ENCODE data around the gene TOMM20. TPM values are rescaled to one million over a fixed set of nuclear protein-coding genes. Genes with fewer than 3 reads are reported as not detected.

Gene TOMM20
- total RNA-seq, 2 experiments from 2014 or later, result 72.2 to 81.7 TPM

DNA sequence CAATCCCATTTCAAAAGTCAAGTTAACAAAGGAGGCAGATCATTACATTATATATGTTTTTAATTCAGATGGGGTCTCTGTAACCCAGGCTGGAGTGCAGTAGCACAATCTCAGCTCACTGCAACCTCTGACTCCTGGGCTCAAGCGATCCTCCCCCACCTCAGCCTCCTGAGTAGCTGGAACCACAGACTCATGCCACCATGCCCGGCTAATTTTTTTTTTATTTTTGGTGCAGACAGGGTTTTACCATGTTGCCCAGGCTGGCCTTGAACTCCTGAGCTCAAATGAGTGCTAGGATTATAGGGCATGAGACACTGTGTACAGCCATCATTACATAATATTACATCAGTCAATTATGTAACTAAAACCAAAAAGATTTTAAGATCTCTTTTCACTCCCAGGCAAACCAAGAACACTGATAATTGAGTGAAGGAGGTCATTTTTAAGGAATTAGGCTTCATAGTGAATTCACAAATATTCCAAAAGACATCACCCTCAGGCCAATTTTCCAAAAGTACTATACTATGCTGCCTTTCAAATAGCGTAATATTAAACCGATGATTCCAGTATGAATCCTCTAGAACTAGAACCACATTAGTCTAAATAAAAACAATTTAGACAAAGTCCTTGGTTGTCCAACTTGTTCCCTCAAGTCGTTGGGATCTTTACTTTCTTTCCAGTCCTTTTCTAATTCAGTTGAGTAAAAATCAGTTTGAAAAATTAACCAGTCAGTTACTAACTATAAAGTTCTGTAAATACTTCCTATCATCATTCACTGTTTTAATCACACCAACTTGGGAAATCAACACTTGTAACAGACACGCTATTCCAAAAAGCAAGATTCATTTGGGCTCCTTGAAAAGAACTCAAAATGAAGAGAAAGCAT, 16.1 kb downstream of the TOMM20 start:
- Mint-ChIP-seq H3K27me3 (ENCODE audit: low read depth) (no peaks in the 10 kb centered on the region), H3K4me3 (no peak overlapping the region), H3K27ac (no peak overlapping the region), H3K36me3 (ENCODE audit: low read depth) (peaks cover 70% of the 10 kb centered on the region), H3K9me3 (ENCODE audit: insufficient read depth) (no peaks in the 10 kb centered on the region), H3K4me1 (ENCODE audit: low read depth) (no peaks in the 10 kb centered on the region)
- POLR2A ChIA-PET, result interaction anchor here (0.8 kb wide), 1 partner anchor 48 kb away, joined by 3 read pairs; the partner anchor contains the start of gene RBM34
- no peak for ATAC-seq
- CTCF ChIA-PET, result interaction anchor here (1.5 kb wide), 1 partner anchor 10 kb away, joined by 3 read pairs; no protein-coding TSS in a partner anchor
- no peak for DNase-seq

DNA sequence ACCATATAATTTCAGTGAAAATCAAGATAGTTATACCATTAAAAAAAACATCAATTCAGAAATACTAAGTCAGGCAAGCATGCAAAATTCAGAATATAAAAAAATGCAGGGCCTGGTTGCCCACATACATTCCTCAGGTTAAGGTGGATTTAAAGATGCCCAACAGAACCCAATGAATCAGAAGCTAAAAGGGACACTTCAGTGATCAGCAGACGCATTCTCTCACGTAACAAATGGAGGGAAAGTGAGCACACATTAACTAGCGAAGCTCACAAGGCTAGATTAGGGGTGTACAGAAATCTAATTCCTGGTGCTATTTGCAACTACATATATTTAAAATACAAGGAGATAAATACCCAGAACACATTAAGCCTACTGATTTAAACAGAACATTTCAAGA, 17.5 kb downstream of the TOMM20 start:
- H3K27ac Mint-ChIP-seq, result no peak overlapping the region

DNA sequence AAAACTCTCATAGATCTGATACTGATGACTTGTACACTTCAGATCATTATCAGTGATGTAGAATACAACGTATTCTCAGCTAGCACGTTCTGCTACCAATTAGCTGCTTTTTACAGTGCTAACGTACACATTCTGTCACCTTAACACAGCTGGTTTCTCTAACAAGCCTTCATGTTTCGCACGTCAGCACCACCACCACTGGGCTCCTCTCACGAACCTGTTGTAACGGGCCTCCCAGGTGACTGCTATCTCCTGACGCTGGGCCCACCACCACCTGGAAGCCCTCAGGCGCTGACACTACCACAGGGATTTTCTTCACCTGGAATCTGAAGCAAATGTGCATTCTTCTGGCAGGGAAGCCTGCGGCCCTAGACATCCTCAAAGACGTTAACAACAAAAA, 19.8 kb downstream of the TOMM20 start:
- no peak for ATAC-seq
- Mint-ChIP-seq H3K27ac (no peak overlapping the region), H3K9me3 (ENCODE audit: insufficient read depth) (no peaks in the 10 kb centered on the region), H3K4me1 (ENCODE audit: low read depth) (peaks cover 20% of the 10 kb centered on the region), H3K4me3 (no peak overlapping the region), H3K36me3 (ENCODE audit: low read depth) (peaks cover 62% of the 10 kb centered on the region), H3K27me3 (ENCODE audit: low read depth) (no peaks in the 10 kb centered on the region)
- no peak for DNase-seq
- ChIA-PET CTCF (interaction anchor here (0.7 to 5.0 kb wide), 6 partner anchors 11 to 631 kb away, joined by 3 to 33 read pairs (median 6); no protein-coding TSS in a partner anchor), POLR2A (no interaction called here)

More for the DNA sequence above, 17.5 kb downstream of the TOMM20 start:
- ChIA-PET CTCF (no interaction called here), POLR2A (no interaction called here)
- no peaks in the 10 kb centered on the region for H3K9me3 Mint-ChIP-seq (ENCODE audit: insufficient read depth)
- DNase-seq, result no peak
- H3K27me3 Mint-ChIP-seq (ENCODE audit: low read depth), result no peaks in the 10 kb centered on the region
- peaks cover 5% of the 10 kb centered on the region for H3K4me1 Mint-ChIP-seq (ENCODE audit: low read depth)
- no peak for ATAC-seq
- no peak overlapping the region for H3K4me3 Mint-ChIP-seq
- peaks cover 76% of the 10 kb centered on the region for H3K36me3 Mint-ChIP-seq (ENCODE audit: low read depth)

GRCh38 chr1:235108185-235108593, 20.4 kb downstream of the TOMM20 start:
- no peak overlapping the region for H3K27ac Mint-ChIP-seq
- peaks cover 57% of the 10 kb centered on the region for H3K36me3 Mint-ChIP-seq (ENCODE audit: low read depth)
- H3K27me3 Mint-ChIP-seq (ENCODE audit: low read depth), result no peaks in the 10 kb centered on the region
- peaks cover 26% of the 10 kb centered on the region for H3K4me1 Mint-ChIP-seq (ENCODE audit: low read depth)
- ChIA-PET POLR2A (no interaction called here), CTCF (interaction anchor here (0.7 to 5.0 kb wide), 9 partner anchors 9 to 630 kb away, joined by 3 to 33 read pairs (median 4); partner anchors contain the start of gene RBM34)
- no peaks in the 10 kb centered on the region for H3K9me3 Mint-ChIP-seq (ENCODE audit: insufficient read depth)
- no peak overlapping the region for H3K4me3 Mint-ChIP-seq
- ATAC-seq, result no peak
- DNase-seq, result no peak

- Mint-ChIP-seq H3K9me3 (ENCODE audit: insufficient read depth) (no peaks in the 10 kb centered on the region), H3K4me1 (ENCODE audit: low read depth) (peaks cover 32% of the 10 kb centered on the region), H3K27me3 (ENCODE audit: low read depth) (no peaks in the 10 kb centered on the region), H3K36me3 (ENCODE audit: low read depth) (peaks cover 51% of the 10 kb centered on the region), H3K4me3 (no peak overlapping the region), H3K27ac (peak overlapping the region; percentile 36)
- ChIA-PET POLR2A (no interaction called here), CTCF (interaction anchor here (0.7 to 5.0 kb wide), 8 partner anchors 10 to 630 kb away, joined by 3 to 33 read pairs (median 6); partner anchors contain the start of gene RBM34)
- DNase-seq (no peak), ATAC-seq (no peak)
Measured at GRCh38 chr1:235107368-235108184, 21.1 kb downstream of the TOMM20 start.

GRCh38 chr1:235106457-235106856, 22.2 kb downstream of the TOMM20 start:
- CTCF ChIA-PET, result interaction anchor here (1.0 to 5.0 kb wide), 7 partner anchors 11 to 620 kb away, joined by 3 to 33 read pairs (median 10); no protein-coding TSS in a partner anchor
- Mint-ChIP-seq H3K27ac (peak overlapping the region; percentile 31), H3K27me3 (ENCODE audit: low read depth) (no peaks in the 10 kb centered on the region), H3K9me3 (ENCODE audit: insufficient read depth) (no peaks in the 10 kb centered on the region), H3K4me1 (ENCODE audit: low read depth) (peaks cover 41% of the 10 kb centered on the region), H3K36me3 (ENCODE audit: low read depth) (peaks cover 48% of the 10 kb centered on the region), H3K4me3 (no peak overlapping the region)
- ATAC-seq, result no peak
- POLR2A ChIA-PET, result no interaction called here
- no peak for DNase-seq

- ChIA-PET CTCF (interaction anchor here (0.6 to 5.0 kb wide), 37 partner anchors 9 to 625 kb away, joined by 3 to 33 read pairs (median 4); partner anchors contain the start of genes B3GALNT2, RBM34 and TOMM20), POLR2A (interaction anchor here (0.9 to 1.6 kb wide), 2 partner anchors 23 to 55 kb away, joined by 3 to 7 read pairs; partner anchors contain the start of genes RBM34 and TOMM20)
- peak overlapping the region; percentile 79 for H3K27ac Mint-ChIP-seq
- H3K27me3 Mint-ChIP-seq (ENCODE audit: low read depth), result no peaks in the 10 kb centered on the region
- peak; percentile 32 for ATAC-seq
- peaks cover 37% of the 10 kb centered on the region for H3K36me3 Mint-ChIP-seq (ENCODE audit: low read depth)
- peak overlapping the region; percentile 66 for H3K4me3 Mint-ChIP-seq
- H3K4me1 Mint-ChIP-seq (ENCODE audit: low read depth), result peaks cover 46% of the 10 kb centered on the region
- H3K9me3 Mint-ChIP-seq (ENCODE audit: insufficient read depth), result no peaks in the 10 kb centered on the region
- DNase-seq, result peak; percentile 46
Measured at GRCh38 chr1:235105051-235106043, 23.3 kb downstream of the TOMM20 start.

GRCh38 chr1:235102993-235103411, 25.6 kb downstream of the TOMM20 start:
- Mint-ChIP-seq H3K36me3 (ENCODE audit: low read depth) (peaks cover 15% of the 10 kb centered on the region), H3K9me3 (ENCODE audit: insufficient read depth) (no peaks in the 10 kb centered on the region), H3K4me1 (ENCODE audit: low read depth) (peaks cover 46% of the 10 kb centered on the region), H3K27ac (peak overlapping the region; percentile 63), H3K4me3 (peak overlapping the region; percentile 50), H3K27me3 (ENCODE audit: low read depth) (no peaks in the 10 kb centered on the region)
- ATAC-seq (peak; percentile 71), DNase-seq (peak; percentile 44)
- CTCF ChIA-PET, result interaction anchor here (0.8 to 2.9 kb wide), 11 partner anchors 10 to 625 kb away, joined by 3 to 17 read pairs (median 4); no protein-coding TSS in a partner anchor
- POLR2A ChIA-PET, result interaction anchor here (0.6 to 1.2 kb wide), 3 partner anchors 15 to 730 kb away, joined by 3 read pairs; partner anchors contain the start of gene COA6

- ChIA-PET CTCF (interaction anchor here (1.0 to 2.9 kb wide), 5 partner anchors 54 to 615 kb away, joined by 3 to 17 read pairs (median 4); no protein-coding TSS in a partner anchor), POLR2A (interaction anchor here (1.2 kb wide), 1 partner anchor 16 kb away, joined by 3 read pairs; no protein-coding TSS in a partner anchor)
- H3K36me3 Mint-ChIP-seq (ENCODE audit: low read depth), result peaks cover 10% of the 10 kb centered on the region
- no peaks in the 10 kb centered on the region for H3K9me3 Mint-ChIP-seq (ENCODE audit: insufficient read depth)
- ATAC-seq (no peak), DNase-seq (no peak)
- H3K4me1 Mint-ChIP-seq (ENCODE audit: low read depth), result peaks cover 46% of the 10 kb centered on the region
- no peak overlapping the region for H3K4me3 Mint-ChIP-seq
- H3K27ac Mint-ChIP-seq, result no peak overlapping the region
- peaks cover 1% of the 10 kb centered on the region for H3K27me3 Mint-ChIP-seq (ENCODE audit: low read depth)
Measured at GRCh38 chr1:235102259-235102582, 26.4 kb downstream of the TOMM20 start.

DNA sequence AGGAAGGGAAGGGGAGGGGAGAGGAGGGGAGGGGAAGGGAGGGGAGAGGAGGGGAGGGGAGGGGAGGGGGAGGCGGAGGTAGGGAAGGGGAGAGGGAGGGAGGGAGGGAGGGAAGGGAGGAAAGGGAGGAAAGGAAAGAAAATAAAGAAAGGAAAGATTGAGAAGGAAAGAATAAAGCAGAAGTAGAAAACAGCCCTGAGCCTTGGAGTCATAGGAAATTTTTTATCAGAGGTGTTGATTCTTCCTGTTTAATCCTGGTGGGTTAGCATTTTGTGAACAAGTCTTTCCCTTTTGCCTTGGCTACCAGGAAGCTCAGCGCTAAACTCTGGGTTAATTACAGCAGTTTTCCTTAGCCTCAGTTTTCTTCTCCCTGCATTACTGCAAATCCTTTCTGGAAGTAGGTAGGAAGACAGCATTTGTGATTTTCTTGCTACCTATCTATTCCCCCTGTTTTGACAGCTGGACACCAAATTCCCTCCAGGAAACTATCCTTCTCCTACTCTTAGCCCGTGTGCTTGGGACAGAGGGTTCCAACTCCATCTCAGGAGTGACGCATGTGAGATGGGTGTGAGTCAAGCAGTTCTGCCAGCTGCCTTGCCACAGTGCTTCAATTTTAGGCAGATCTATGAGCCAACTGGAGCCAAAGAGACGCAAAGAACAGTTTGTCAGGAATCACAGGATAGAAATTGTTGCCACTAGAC, 26.9 kb downstream of the TOMM20 start:
- no peak for ATAC-seq
- Mint-ChIP-seq H3K9me3 (ENCODE audit: insufficient read depth) (no peaks in the 10 kb centered on the region), H3K27me3 (ENCODE audit: low read depth) (peaks cover 3% of the 10 kb centered on the region), H3K4me3 (no peak overlapping the region), H3K4me1 (ENCODE audit: low read depth) (peaks cover 44% of the 10 kb centered on the region), H3K36me3 (ENCODE audit: low read depth) (peaks cover 5% of the 10 kb centered on the region), H3K27ac (no peak overlapping the region)
- ChIA-PET CTCF (interaction anchor here (1.0 to 2.9 kb wide), 5 partner anchors 55 to 615 kb away, joined by 3 to 17 read pairs (median 4); no protein-coding TSS in a partner anchor), POLR2A (interaction anchor here (1.2 kb wide), 1 partner anchor 16 kb away, joined by 3 read pairs; no protein-coding TSS in a partner anchor)
- no peak for DNase-seq
